Measurements from ENCODE around the gene POGLUT3.

POGLUT3 gene, protein sequence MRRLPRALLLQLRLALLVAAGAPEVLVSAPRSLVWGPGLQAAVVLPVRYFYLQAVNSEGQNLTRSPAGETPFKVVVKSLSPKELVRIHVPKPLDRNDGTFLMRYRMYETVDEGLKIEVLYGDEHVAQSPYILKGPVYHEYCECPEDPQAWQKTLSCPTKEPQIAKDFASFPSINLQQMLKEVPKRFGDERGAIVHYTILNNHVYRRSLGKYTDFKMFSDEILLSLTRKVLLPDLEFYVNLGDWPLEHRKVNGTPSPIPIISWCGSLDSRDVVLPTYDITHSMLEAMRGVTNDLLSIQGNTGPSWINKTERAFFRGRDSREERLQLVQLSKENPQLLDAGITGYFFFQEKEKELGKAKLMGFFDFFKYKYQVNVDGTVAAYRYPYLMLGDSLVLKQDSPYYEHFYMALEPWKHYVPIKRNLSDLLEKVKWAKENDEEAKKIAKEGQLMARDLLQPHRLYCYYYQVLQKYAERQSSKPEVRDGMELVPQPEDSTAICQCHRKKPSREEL

DNA sequence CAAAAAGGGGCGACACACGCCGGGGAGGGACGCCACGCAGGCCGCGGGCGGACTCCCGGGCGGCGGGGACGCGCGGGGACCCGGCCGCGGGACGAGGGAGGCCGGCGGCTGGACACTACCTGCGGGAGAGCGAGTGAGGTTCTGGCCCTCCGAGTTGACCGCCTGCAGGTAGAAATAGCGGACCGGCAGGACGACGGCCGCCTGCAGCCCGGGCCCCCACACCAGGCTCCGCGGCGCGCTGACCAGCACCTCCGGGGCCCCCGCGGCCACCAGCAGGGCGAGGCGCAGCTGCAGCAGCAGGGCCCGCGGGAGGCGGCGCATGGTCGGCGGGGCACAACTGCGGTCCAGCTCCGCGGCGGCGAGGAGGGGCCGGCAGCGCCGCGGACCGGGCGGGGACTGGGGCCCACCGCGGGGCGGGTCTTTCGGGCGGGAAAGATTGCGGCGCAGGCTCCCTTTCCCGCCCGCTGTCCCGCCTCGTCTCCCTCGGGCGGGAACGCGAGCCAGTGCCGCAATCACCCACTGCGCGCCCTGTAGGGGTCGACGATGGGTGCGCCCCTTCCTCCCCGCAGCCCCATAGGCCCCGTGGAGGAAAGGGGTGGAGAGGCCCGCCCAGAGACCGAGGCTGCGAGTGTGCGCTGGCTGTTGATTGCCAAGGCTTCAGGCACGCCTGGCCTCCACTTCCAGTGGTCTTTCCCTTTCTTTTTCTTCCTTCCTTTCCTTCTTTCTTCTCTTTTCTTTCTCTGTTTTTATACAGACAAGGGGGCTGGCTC lies at the start of gene POGLUT3:
Gene POGLUT3 (minus strand): TSS at position 339 of the 770 bp plus-strand sequence. CDS start 18 bp downstream, at position 321.
- peak in 1 of 2 donors; percentile 13 for DNase-seq (ENCODE audit: low read depth in 2 of 2)

DNA sequence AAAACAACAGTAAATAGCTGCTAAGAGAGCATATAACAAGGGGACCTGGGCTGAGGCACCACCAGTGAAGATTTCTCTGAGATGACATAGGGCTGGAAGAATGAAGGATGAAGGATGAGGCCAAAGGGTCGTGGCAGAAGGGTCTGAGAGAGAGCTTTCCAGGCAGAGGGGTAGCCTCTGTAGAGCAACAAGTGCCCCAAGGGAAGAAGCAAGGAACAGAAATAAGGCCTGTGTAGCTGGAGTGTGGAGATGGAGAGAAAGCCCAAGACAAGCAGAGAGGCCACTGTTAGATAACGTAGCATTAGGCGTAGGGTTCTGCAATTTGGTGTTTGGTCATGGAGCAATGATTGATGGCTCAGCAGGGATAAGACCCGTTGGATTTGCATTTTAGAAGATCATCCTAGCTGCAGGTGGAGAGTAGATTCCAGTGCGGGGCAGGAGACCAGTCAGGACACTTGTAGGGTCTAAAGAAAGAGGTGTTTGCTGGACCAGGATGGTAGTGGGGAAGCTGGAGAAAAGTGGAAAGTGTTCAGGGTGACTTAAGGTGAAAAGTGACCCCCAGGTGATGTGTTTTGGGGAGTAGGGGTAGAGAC lies 47.8 kb upstream of the POGLUT3 start:
- DNase-seq (ENCODE audit: low read depth in 2 of 2), result no peak

DNA sequence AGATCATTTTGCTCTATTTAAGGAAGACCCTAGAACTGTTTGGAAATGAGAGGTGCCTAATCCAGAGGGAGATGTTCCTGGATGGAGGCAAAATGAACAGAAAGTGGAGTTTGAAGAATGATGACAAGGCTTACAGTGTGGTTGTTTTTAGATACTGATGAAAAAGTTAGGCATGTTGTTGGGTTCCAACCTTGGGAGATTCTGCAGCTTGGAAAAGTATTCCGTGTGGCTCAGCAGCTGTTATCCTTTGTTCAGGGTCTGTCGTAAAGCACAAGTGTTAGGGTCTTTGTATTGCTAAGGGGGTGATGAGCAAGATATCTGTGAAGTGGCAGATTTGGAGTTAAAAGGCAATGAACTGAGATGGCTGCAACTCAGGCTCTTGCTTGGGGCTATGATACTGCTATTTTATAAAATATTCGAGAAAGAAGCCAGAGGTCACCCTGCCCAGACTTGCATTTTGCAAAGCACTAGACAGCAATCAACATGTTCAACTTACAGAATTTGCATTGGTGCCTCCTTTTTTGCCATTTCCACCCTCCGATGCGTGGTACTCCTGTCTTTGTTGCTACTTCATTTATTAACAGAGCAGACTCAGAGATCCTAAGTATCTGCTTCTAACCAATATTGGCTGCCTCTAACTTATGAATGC lies 45.3 kb upstream of the POGLUT3 start:
- no peak for DNase-seq (ENCODE audit: low read depth in 2 of 2)

DNA sequence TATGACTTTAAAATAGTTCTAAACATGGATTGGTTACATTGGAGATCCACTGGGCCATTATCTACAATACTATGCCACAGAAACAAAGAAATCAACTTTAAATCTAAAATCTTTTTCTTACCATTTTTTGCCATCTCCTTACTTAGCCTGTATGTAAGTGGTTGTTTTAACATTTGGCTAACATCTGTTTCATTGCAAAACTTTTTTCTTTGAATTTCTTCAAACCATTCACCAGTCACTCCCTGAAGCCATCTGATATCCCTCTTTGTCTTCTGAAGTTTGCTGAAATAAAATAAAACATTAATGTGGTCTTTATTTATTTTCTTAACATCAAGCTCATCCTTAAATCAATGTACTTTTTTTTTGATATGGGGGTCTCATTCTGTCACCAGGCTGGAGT lies 43.3 kb upstream of the POGLUT3 start:
- DNase-seq (ENCODE audit: low read depth in 2 of 2), result no peak

DNA sequence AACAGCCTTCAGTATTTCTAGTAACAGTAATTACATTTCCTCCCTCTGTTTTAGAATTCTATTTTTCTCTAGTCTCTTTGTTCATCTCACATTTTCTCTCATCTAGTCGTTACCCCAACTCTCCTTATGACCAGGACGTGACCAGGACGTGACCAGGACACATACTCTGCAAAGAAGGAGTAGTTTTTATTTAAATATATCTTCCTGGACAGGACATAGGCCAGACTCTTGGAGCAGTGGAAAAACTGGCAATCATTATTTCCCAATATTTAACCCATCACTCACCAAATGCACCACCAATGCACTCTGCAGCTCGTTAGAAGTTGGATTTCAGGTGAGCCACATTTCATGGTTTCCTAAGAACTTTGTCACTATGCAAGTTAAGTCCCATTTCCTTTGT lies 40.3 kb upstream of the POGLUT3 start:
- DNase-seq (ENCODE audit: low read depth in 2 of 2), result no peak

GRCh38 chr11:108538022-108538424 lies 39.8 kb upstream of the POGLUT3 start:
- peak; percentile 1 to 14 for DNase-seq (ENCODE audit: low read depth in 2 of 2)

GRCh38 chr11:108536783-108537182 lies 38.6 kb upstream of the POGLUT3 start:
- DNase-seq (ENCODE audit: low read depth in 2 of 2), result no peak

GRCh38 chr11:108535384-108535955 lies 37.3 kb upstream of the POGLUT3 start:
- no peak for DNase-seq (ENCODE audit: low read depth in 2 of 2)

DNA sequence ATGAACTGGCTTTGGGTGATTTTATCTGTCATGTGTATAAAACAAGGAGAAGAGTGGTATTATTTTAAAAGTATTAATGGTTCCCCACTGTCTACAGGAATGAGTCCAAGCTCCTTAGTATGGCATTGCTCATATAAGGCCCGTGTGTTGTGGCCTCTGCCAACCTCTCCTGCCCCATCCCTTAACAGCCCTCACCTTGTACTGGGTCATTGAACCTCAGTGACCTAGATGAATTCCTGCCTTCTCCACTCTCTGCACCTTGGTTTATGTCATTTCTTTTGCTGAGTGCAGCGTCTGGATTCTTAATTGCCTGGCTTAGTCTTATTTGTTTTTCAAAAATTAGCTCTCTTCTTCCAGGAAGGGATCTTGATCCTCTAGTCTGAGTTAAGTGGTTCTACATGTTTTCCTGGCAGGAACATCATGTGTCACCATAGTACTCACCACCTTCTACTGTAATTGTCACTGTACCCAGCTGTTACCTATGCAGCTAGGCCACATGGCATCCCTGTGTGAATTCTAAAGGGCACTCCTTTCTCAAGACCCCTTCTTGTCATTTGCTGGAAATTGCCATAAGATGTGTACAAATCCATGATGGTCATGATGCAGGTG lies 36.2 kb upstream of the POGLUT3 start:
- no peak for DNase-seq (ENCODE audit: low read depth in 2 of 2)

DNA sequence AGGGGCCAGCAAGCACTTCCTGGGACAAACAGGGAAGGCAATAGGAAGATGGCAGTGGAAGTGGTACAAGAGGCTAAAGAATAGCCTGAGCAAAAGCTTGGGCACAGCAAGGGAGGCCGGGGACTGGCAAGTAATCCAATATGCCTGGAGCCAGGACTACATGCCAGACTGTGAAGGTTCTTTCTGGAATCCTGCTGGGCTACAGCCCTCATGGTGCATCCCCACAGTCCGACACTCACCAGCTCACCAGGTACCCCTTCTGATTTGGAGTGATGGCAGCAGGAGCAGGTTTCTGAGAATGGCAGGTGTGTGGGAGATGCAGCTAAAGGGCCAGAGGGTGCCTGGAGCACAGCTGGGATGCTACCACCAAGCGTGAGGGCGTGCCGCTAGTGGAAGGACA lies 32.2 kb upstream of the POGLUT3 start:
- DNase-seq (ENCODE audit: low read depth in 2 of 2), result no peak

DNA sequence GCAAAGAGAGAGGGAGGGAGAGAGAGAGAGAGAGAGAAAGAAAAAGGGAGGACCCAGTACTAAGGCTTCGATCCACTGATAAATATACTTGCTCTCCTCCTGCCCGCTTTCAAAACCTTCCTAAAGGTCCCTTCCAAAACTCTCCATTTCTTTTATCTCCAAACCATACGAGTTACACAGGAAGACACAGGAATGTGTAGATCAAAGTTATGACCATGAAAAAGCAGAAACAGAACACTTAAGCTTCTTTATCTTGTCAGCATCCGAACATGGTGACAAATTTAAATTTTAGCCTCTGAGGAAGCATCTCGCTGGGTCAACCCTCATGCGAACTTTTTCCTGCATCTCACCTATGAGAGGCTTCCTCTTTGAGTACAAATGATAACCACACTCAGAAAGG lies 29.2 kb upstream of the POGLUT3 start:
- DNase-seq (ENCODE audit: low read depth in 2 of 2), result no peak

GRCh38 chr11:108525161-108525560 lies 27.0 kb upstream of the POGLUT3 start:
- no peak for DNase-seq (ENCODE audit: low read depth in 2 of 2)

DNA sequence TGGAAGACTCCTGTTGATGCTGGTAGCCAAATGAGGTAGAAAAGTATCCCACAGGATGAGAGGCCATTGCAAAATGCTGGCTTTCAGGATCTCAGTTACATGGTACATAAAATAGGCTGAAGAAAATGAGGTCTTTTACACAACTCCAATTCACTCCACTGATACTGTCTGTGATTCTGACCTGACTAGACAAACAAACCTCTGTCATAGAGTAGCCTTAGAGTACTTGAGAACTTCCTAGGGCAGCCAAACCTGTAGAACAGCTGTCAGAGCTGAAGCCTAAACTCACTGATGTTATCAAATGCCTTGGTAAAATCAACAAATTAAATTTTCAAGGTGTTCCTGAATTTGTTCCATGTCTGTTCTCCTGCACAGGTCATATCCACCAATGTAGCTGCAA lies 26.2 kb upstream of the POGLUT3 start:
- DNase-seq (ENCODE audit: low read depth in 2 of 2), result no peak

- no peak for DNase-seq (ENCODE audit: low read depth in 2 of 2)
These were observed 24.1 kb upstream of the POGLUT3 start for GRCh38 chr11:108522318-108522717.

GRCh38 chr11:108518581-108518980 lies 20.4 kb upstream of the POGLUT3 start:
- no peak for DNase-seq (ENCODE audit: low read depth in 2 of 2)

DNA sequence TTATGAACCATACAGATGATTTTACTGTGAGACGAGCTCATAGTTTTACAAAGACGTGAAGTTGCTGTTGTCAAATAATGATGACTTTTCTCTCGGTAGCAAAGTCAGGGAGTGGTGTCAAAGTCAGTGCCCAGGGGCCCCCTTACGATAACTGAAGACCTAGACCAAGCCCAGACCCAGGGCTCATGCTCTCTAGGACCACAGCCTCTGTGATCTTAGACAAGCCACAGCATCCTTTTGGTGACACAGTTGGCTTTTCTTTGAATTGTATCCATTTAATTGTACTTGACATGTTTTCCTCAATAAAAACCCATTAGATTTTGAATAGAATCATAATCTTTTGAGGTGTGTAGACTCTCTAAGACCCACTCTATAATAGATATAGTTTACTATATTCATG lies 17.9 kb upstream of the POGLUT3 start:
- DNase-seq (ENCODE audit: low read depth in 2 of 2), result no peak

DNA sequence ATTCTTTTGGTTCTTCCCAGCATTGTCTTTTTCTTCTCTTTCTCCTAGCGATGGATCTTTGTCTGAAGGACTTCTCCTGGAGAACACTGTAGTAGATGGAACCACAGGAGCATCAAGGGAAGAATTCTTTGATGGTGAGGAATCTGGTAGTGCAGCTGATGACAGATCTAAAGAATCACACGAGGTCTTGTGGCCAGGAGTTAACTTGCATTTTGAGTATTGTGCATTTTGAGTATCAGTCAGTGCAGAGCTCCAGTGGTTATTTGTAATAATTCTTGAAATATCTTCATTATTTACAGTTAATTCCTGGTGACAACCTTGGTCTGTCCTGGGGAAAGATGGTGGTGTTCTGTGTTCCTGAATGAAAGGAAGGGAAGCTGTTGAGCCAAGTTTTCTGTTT lies 14.5 kb upstream of the POGLUT3 start:
- DNase-seq (ENCODE audit: low read depth in 2 of 2), result no peak

GRCh38 chr11:108511851-108512474 lies 13.8 kb upstream of the POGLUT3 start:
- DNase-seq (ENCODE audit: low read depth in 2 of 2), result no peak

DNA sequence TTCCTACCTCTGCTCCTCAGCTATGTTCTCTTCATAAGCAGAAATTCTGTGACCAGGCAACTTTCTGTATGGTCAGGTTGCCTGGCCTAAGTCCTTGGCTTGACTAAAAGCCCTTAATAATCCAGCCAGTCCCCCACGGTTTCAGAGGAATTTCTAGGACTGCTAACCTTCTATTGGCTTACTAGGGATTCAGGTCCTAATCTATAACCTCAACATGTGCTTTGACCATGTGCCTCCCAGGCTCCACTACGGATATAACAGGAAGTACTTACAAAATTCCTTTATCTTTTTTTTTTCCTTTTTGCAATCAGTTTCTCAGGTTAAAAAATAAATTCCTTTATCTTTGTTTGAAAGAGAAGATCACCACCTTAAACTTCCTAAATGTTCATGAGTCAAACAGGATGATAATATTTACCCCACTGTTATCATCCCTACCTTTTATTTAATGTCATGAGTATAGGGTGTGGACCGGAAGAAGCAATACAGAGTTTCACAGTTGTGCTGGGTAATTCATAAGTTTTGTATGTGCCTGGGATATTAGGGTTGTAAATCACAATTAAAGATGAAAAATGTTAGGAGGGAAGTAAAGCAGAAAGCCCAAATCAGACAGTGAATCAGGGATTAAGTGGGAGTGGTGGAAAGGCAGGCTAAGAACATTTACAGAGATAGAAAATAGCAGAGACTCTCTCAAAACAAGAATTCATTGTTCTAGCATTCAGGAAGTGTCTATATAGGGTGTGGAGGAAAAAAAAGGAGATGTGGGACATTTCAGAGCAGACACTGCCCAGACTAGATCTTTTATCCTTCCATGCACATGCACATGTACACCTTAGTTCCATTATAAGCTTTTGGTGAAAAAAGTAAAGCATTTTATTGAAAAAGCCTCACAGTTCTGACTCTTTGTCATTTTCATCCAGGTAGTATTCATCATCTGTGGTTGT lies 10.7 kb upstream of the POGLUT3 start:
- DNase-seq (ENCODE audit: low read depth in 2 of 2), result no peak

DNA sequence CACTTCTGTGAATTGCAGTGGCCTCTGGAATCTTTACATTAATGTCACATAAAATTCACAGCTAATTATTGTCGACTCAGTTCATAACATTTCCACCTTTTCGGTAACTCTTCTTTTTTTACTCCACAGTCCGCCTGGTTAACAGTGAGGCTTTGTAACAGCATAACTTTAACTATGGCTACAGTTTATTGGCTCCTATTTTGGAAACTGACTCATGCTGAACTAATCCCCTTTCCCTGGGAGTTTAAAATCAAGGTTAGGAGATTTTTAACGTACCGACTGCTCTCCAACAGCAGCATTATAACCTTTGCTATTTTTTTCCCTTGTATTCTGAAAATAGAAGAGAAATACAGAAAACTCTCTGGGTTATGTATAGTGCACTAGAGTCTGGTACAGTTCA lies 3.2 kb upstream of the POGLUT3 start:
- DNase-seq (ENCODE audit: low read depth in 2 of 2), result no peak
